Subcutaneous adipose tissue (tissue), 4 donors: ENCODE measurements around the gene ZFYVE9. TPM values are rescaled to one million over a fixed set of nuclear protein-coding genes. Genes with fewer than 3 reads are reported as not detected.

Experiments
- total RNA-seq, 4 donors: library from RNA; depleted of rRNA; stranded (reverse); fragments of >200 nt; gene quantifications; one replicate each; pipeline ENCODE4 v1.1.0, GENCODE V29; 2016
- TF ChIP-seq, protein P1 (sequence below): fragments of 450-650 bp; IDR thresholded peaks from one replicate; pipeline ENCODE4 v1.5.1; 2016; ENCODE audit warnings: low read depth, mild to moderate bottlenecking, control low read depth, antibody characterized with exemption, moderate library complexity

The ZFYVE9 gene
- total RNA-seq, 4 donors from 2014 or later: 20.2 to 41.9 (median 31.5) TPM

DNA sequence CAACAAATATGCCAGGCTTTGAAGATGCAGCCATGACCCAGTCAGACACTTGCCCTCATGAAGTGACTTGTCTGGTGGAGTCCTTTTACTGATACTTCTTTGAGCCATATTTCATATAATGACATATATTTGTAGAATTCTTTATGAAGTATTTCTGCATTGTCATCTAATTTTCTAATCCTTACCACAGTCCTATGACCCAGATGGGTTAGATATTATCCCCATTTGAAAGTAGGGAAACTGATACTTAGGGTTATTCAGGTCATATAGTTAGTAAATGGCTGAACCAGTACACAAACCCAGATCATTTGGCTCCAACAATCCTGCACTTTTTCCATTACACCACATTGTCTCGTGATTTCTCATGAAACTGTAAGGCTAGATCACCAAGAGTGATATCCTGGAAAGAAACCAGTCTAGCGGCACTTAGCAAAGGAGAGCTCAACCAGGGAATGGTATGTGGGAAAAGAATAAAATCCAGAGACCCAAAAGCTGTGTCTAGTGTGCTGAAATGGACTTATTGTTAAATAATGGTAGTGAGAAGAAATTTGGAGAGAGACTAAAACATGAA lies 49.6 kb downstream of the ZFYVE9 start:
- TF ChIP-seq, protein P1, sequence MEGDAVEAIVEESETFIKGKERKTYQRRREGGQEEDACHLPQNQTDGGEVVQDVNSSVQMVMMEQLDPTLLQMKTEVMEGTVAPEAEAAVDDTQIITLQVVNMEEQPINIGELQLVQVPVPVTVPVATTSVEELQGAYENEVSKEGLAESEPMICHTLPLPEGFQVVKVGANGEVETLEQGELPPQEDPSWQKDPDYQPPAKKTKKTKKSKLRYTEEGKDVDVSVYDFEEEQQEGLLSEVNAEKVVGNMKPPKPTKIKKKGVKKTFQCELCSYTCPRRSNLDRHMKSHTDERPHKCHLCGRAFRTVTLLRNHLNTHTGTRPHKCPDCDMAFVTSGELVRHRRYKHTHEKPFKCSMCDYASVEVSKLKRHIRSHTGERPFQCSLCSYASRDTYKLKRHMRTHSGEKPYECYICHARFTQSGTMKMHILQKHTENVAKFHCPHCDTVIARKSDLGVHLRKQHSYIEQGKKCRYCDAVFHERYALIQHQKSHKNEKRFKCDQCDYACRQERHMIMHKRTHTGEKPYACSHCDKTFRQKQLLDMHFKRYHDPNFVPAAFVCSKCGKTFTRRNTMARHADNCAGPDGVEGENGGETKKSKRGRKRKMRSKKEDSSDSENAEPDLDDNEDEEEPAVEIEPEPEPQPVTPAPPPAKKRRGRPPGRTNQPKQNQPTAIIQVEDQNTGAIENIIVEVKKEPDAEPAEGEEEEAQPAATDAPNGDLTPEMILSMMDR: no peak

GRCh38 chr1:52192024-52192423 lies 50.1 kb downstream of the ZFYVE9 start:
- TF ChIP-seq, protein P1: no peak

GRCh38 chr1:52192436-52192835 lies 50.5 kb downstream of the ZFYVE9 start:
- TF ChIP-seq, protein P1: no peak

GRCh38 chr1:52193985-52194384 lies 52.1 kb downstream of the ZFYVE9 start:
- TF ChIP-seq, protein P1: no peak

DNA sequence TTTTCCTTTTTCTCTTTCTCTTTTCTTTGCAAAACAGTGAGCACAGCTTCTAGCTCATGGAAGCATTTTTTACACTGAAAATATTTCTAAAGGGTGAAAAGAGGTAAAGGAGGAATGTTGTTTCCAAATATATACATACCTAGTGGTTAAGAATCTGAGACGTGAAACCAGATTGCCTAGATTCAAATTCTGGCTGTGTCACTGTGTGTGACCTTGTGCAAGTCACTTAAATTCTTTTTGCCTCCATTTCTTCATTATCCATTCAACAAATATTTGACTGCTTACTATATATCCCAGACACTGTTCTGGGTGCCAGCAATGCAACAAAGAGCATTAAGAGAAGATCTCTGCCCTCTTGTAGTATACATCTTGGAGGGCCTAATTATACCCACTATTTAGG lies 53.3 kb downstream of the ZFYVE9 start:
- TF ChIP-seq, protein P1: no peak

DNA sequence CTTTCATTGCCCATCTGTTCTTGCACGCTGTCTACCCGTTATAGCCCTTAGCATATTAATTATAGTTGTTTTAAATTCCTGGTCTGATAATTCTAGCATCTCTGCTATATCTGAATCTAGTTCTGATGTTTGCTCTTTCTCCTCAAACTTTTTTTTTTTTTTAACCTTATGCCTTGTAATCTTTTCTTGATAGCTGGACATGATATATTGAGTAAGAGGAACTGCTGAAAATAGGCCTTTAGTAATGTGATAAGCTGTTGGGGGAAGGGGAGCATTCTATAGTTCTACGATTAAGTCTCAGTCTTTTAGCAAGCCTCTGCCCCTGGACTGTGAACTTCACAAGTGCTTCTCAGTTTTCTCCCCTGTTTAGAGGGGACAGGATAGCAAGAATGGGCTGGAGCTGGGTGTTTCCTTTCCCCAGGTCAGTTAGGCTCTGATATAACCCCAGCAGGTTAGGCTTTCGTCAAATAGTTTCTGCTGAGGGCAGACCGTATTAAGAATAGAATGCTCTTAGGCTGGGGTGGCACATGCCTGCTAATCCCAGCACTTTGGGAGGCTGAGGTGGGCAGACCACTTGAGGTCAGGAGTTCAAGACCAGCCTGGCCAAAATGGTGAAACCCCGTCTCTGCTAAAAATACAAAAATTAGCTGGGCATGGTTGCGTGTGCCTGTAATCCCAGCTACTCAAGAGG lies 62.2 kb downstream of the ZFYVE9 start:
- TF ChIP-seq, protein P1: no peak

DNA sequence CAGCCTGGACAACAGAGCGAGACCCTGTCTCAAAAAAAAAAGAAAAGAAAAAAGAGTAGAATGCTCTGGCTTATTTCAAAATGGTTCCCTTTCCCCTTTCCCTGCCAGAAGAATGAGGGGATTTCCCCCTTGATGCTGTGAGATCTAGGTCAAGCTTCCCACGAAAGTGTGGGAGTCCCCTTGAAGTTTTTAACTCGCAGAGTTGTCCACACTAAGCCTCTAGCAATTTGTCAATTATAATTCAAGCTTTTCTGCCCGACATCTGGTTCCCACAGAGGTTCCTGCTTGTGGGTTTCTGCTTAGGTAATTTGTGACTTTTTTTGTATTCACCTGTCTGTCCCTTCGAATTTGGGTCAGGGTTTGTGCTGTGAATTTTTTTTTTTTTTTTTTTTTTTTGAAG lies 62.8 kb downstream of the ZFYVE9 start:
- TF ChIP-seq, protein P1: no peak
